ENCODE data around the gene RET.

- no peak for TF ChIP-seq CTCF (IDR thresholded peaks at IDR 0.05; ENCODE audit: low read depth, low read length, poor library complexity, severe bottlenecking)
- no peak for TF ChIP-seq EZH2phosphoT487 (IDR thresholded peaks at IDR 0.05; ENCODE audit: borderline replicate concordance, low read length)
Measured at GRCh38 chr10:43074827-43075611, 1.9 kb upstream of the RET start.

All from DOHH2 (cell line).